A549 (cell line): Measurements from ENCODE around the gene ERICH2.

Experiments
- CHD4 ChIP-seq: fragments of 200-600 bp; sonication (generic); IDR thresholded peaks from 2 replicates; pipeline ENCODE4 v1.6.1; 2016; ENCODE audit warnings: antibody characterized with exemption, mild to moderate bottlenecking, borderline replicate concordance
- KDM1A ChIP-seq: fragments of 200-600 bp; sonication (generic); IDR thresholded peaks from 2 replicates; pipeline ENCODE4 v1.6.1; 2016; ENCODE audit warnings: low read depth, mild to moderate bottlenecking
- NFE2L2 ChIP-seq: fragments of 150-350 bp; conservative IDR thresholded peaks from 2 replicates; pipeline ENCODE4 v1.6.1; 2014; ENCODE audit warnings: low read length
- TF ChIP-seq, protein P1 (sequence below): fragments of >200 bp; sonication (Bioruptor Twin); formaldehyde crosslinking; IDR thresholded peaks from 3 replicates; pipeline ENCODE4 v1.5.1; 2016

GRCh38 chr2:170739048-170739447, 31.1 kb upstream of the ERICH2 start:
- TF ChIP-seq NFE2L2 (no peak), KDM1A (no peak), CHD4 (no peak)
- TF ChIP-seq, protein P1, sequence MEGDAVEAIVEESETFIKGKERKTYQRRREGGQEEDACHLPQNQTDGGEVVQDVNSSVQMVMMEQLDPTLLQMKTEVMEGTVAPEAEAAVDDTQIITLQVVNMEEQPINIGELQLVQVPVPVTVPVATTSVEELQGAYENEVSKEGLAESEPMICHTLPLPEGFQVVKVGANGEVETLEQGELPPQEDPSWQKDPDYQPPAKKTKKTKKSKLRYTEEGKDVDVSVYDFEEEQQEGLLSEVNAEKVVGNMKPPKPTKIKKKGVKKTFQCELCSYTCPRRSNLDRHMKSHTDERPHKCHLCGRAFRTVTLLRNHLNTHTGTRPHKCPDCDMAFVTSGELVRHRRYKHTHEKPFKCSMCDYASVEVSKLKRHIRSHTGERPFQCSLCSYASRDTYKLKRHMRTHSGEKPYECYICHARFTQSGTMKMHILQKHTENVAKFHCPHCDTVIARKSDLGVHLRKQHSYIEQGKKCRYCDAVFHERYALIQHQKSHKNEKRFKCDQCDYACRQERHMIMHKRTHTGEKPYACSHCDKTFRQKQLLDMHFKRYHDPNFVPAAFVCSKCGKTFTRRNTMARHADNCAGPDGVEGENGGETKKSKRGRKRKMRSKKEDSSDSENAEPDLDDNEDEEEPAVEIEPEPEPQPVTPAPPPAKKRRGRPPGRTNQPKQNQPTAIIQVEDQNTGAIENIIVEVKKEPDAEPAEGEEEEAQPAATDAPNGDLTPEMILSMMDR = no peak
